ENCODE data around the gene RBMS3. TPM values are rescaled to one million over a fixed set of nuclear protein-coding genes. Genes with fewer than 3 reads are reported as not detected.
A peak's percentile ranks its signal among the peaks of the same experiment; 100 is the strongest.

Gene RBMS3
- total and polyA plus RNA-seq, 4 donors, result 4.8 to 117 (median 29.4) TPM

DNA sequence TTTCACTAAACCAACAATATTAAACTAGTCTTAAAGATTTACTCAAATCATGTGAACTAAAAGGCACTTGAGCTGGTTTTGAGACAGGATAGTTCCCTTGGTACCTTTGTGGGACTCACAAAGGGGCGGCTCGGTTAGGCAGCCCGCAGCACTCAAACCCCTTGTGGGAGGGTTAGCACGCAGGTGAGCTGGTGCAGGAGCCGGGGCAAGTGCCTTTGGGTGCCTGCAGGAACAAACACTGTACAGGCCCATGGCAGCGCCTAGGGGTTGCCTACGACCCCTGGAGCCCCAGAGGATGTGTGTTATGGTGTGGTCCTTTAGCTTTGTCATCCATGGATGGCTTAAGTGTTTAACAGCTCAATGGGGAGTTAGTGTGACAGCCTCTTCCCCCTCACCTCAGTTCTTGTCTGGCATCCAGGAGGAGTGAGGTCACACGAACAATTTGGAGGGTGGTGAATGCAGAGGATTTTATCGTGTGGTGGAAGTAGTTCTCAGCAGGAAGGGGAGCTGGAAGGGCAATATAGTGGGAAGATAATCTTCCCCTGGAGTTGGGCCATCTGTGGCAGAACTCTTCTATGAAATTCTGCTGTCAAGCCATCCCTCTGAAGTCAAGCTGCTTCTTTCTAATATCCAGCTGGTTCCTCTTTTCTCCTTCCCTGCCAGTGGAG is 470.9 kb downstream of the RBMS3 start:
- Histone ChIP-seq H3K9ac (ENCODE audit: insufficient read depth in 1 of 2, low read length in 2 of 2) (no peak overlapping the region), H3K4me3 (no peak overlapping the region), H3K27ac (ENCODE audit: low read depth in 1 of 2, low read length in 1 of 2) (no peak overlapping the region), H3K9me3 (ENCODE audit: control insufficient read depth in 4 of 4, insufficient read depth in 3 of 4, low read length in 3 of 4) (no peaks in the 10 kb centered on the region), H3K4me1 (ENCODE audit: control insufficient read depth in 5 of 5, insufficient read depth in 5 of 5, low read length in 5 of 5) (peaks cover 0 to 12% (median 5%) of the 10 kb centered on the region in 5 donors), H3K36me3 (ENCODE audit: control insufficient read depth in 4 of 4, insufficient read depth in 4 of 4, low read length in 4 of 4) (peaks cover 0 to 2% (median 0%) of the 10 kb centered on the region in 4 donors), H3K27me3 (ENCODE audit: control insufficient read depth in 3 of 3, insufficient read depth in 3 of 3, low read length in 2 of 3) (no peaks in the 10 kb centered on the region)
- no peak for DNase-seq
- ATAC-seq (ENCODE audit: insufficient read depth, low FRiP score), result no peak
- TF ChIP-seq, protein P1, sequence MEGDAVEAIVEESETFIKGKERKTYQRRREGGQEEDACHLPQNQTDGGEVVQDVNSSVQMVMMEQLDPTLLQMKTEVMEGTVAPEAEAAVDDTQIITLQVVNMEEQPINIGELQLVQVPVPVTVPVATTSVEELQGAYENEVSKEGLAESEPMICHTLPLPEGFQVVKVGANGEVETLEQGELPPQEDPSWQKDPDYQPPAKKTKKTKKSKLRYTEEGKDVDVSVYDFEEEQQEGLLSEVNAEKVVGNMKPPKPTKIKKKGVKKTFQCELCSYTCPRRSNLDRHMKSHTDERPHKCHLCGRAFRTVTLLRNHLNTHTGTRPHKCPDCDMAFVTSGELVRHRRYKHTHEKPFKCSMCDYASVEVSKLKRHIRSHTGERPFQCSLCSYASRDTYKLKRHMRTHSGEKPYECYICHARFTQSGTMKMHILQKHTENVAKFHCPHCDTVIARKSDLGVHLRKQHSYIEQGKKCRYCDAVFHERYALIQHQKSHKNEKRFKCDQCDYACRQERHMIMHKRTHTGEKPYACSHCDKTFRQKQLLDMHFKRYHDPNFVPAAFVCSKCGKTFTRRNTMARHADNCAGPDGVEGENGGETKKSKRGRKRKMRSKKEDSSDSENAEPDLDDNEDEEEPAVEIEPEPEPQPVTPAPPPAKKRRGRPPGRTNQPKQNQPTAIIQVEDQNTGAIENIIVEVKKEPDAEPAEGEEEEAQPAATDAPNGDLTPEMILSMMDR (IDR thresholded peaks at IDR 0.05; ENCODE audit: control extremely low read depth, extremely low read depth), result no peak
- 86 to 87% methylated on average over 9 of the region's 9 CpGs for WGBS, 2 donors

DNA sequence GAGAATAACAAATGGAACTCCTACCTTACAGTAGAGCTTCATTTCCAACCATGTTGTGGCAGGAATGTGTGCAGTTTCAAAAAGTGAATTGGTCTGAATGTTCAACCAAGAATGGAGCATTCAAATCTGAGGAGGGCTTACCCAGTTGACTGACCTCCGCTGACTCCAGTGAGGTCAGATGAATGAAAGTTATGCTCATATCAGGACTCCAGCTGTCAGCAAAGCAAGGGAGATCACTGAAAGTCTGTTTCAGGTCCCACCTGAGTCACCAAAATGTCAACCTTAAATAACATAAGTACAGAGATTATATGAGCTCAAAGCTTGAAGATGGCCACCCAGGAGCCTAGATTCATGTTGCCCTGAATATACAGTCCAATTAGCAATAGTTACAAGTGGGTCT is 473.5 kb downstream of the RBMS3 start:
- Histone ChIP-seq H3K4me3 (no peak overlapping the region), H3K27ac (ENCODE audit: low read depth in 1 of 2, low read length in 1 of 2) (no peak overlapping the region), H3K4me1 (ENCODE audit: control insufficient read depth in 5 of 5, insufficient read depth in 5 of 5, low read length in 5 of 5) (peaks cover 5 to 29% (median 18%) of the 10 kb centered on the region in 5 donors), H3K9ac (ENCODE audit: insufficient read depth in 1 of 2, low read length in 2 of 2) (no peak overlapping the region), H3K27me3 (ENCODE audit: control insufficient read depth in 3 of 3, insufficient read depth in 3 of 3, low read length in 2 of 3) (no peaks in the 10 kb centered on the region), H3K9me3 (ENCODE audit: control insufficient read depth in 4 of 4, insufficient read depth in 3 of 4, low read length in 3 of 4) (no peaks in the 10 kb centered on the region), H3K36me3 (ENCODE audit: control insufficient read depth in 4 of 4, insufficient read depth in 4 of 4, low read length in 4 of 4) (no peaks in the 10 kb centered on the region)
- 91 to 100% methylated on average over 1 of the region's 1 CpG for WGBS, 2 donors
- ATAC-seq (ENCODE audit: insufficient read depth, low FRiP score) (no peak), DNase-seq (no peak)
- TF ChIP-seq, protein P1 (IDR thresholded peaks at IDR 0.05; ENCODE audit: control extremely low read depth, extremely low read depth), result no peak

DNA sequence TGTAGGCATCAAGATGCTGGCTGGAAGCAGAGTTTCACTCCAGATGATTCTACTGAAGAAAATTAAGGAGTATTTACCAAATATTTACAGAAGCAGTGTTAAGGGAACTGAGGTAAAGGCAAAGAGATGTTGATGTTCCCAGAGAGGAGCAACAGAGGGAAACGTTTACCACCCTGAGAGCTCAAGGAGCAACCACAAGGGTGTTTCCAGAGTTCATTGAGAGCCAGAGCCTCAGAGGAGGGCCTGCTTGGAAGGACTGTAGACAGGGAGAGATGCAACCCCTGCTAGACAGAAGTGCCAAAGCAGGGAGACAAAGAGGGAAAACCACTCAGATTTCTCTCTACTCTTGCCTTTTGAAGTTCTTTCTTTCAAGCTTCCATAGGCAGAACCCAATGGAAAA is 474.5 kb downstream of the RBMS3 start:
- Histone ChIP-seq H3K9me3 (ENCODE audit: control insufficient read depth in 4 of 4, insufficient read depth in 3 of 4, low read length in 3 of 4) (no peaks in the 10 kb centered on the region), H3K27ac (ENCODE audit: low read depth in 1 of 2, low read length in 1 of 2) (peak overlapping the region in 1 of 2 donors; percentile 23), H3K4me1 (ENCODE audit: control insufficient read depth in 5 of 5, insufficient read depth in 5 of 5, low read length in 5 of 5) (peaks cover 7 to 39% (median 29%) of the 10 kb centered on the region in 5 donors), H3K36me3 (ENCODE audit: control insufficient read depth in 4 of 4, insufficient read depth in 4 of 4, low read length in 4 of 4) (no peaks in the 10 kb centered on the region), H3K9ac (ENCODE audit: insufficient read depth in 1 of 2, low read length in 2 of 2) (no peak overlapping the region), H3K27me3 (ENCODE audit: control insufficient read depth in 3 of 3, insufficient read depth in 3 of 3, low read length in 2 of 3) (no peaks in the 10 kb centered on the region), H3K4me3 (no peak overlapping the region)
- 60 to 69% methylated on average over 1 of the region's 1 CpG for WGBS, 2 donors
- DNase-seq (no peak), ATAC-seq (ENCODE audit: insufficient read depth, low FRiP score) (no peak)
- TF ChIP-seq, protein P1 (IDR thresholded peaks at IDR 0.05; ENCODE audit: control extremely low read depth, extremely low read depth), result no peak

All from lung (tissue), 12 donors.